Stimulated activated CD4-positive, alpha-beta T cell treated with anti-CD3 and anti-CD28 coated beads, TNF-alpha, amount 100 ng/mL, for 24 hours (primary cell): ENCODE results near the gene STAG3.
"Not testable (repeated sequence)": the region's sequence is repeated elsewhere in the genome, so short reads cannot be mapped to it uniquely, and the experiment has no call there.

Experiments
- DNase-seq, 3 experiments: peaks; one replicate each; pipeline ENCODE4 v3.0.0-alpha.2; 2020; ENCODE audit warnings: low read depth in 3 of 3

Gene STAG3

GRCh38 chr7:100177045-100178001, at the start of gene STAG3, which contains the start of gene GPC2:
Gene STAG3, plus strand, starts transcription at chr7:100177918. Its CDS starts 2,639 bp downstream, at chr7:100180557.
Gene GPC2, minus strand, starts transcription at chr7:100177381. Its CDS starts 182 bp downstream, at chr7:100177199.
- peak; percentile 94 to 99 (median 97) for DNase-seq

GRCh38 chr7:100128637-100128963, 49.1 kb upstream of the STAG3 start:
- no peak for DNase-seq

GRCh38 chr7:100130220-100130607, 47.5 kb upstream of the STAG3 start:
- DNase-seq, result not testable (repeated sequence)

- DNase-seq, result peak; percentile 64 to 81 (median 73)
These were observed 46.9 kb upstream of the STAG3 start for GRCh38 chr7:100130608-100131453.

- no peak for DNase-seq
These were observed 45.6 kb upstream of the STAG3 start for GRCh38 chr7:100132126-100132525.

- peak in 2 of 3 experiments; percentile 52 to 62 for DNase-seq
These were observed 45.0 kb upstream of the STAG3 start for GRCh38 chr7:100132697-100133151.

- no peak for DNase-seq
These were observed 39.6 kb upstream of the STAG3 start for GRCh38 chr7:100137851-100138760.

- no peak for DNase-seq
These were observed 36.2 kb upstream of the STAG3 start for GRCh38 chr7:100141555-100141949.

- DNase-seq, result no peak
These were observed 35.3 kb upstream of the STAG3 start for GRCh38 chr7:100142461-100142860.

GRCh38 chr7:100146350-100146749, 31.4 kb upstream of the STAG3 start:
- DNase-seq, result not testable (repeated sequence)

- DNase-seq, result no peak
These were observed 30.4 kb upstream of the STAG3 start for GRCh38 chr7:100147278-100147677.

- DNase-seq, result no peak
These were observed 29.5 kb upstream of the STAG3 start for GRCh38 chr7:100148225-100148558.

- DNase-seq, result peak; percentile 92 to 98 (median 97)
These were observed 29.0 kb upstream of the STAG3 start, which contains the start of gene LAMTOR4 for GRCh38 chr7:100148559-100149328. Gene LAMTOR4, plus strand, starts transcription at chr7:100148918. Its CDS starts 55 bp downstream, at chr7:100148973.

- DNase-seq, result no peak
These were observed 25.3 kb upstream of the STAG3 start for GRCh38 chr7:100152404-100152803.

- no peak for DNase-seq
These were observed 24.6 kb upstream of the STAG3 start for GRCh38 chr7:100152937-100153666.

- DNase-seq, result no peak
These were observed 23.8 kb upstream of the STAG3 start for GRCh38 chr7:100153708-100154535.

GRCh38 chr7:100154651-100155491, 22.8 kb upstream of the STAG3 start:
- DNase-seq, result no peak
